Effector memory CD8-positive, alpha-beta T cell (primary cell): ENCODE measurements around the gene SRGAP1.

Experiments used
- ATAC-seq: fragments of 150-1000 bp; cut with Tn5 transposase; replicated peaks from 2 replicates; pipeline ENCODE4 v1.10.0; 2021; ENCODE audit warnings: mild to moderate bottlenecking, moderate library complexity
- DNase-seq, 3 experiments: peaks; one replicate each; pipeline ENCODE4 v3.0.0; 2021
- H3K27ac Mint-ChIP-seq, 2 donors: one replicate each; pipeline ENCODE4 v1.8.0; 2022; ENCODE audit warnings: mild to moderate bottlenecking in 2 of 2, mixed read lengths in 2 of 2, moderate library complexity in 2 of 2
- H3K27me3 Mint-ChIP-seq, 2 donors: one replicate each; pipeline ENCODE4 v1.8.0; 2022; ENCODE audit warnings: mixed read lengths in 2 of 2
- H3K36me3 Mint-ChIP-seq: one replicate; pipeline ENCODE4 v1.8.0; 2022; ENCODE audit warnings: mild to moderate bottlenecking, moderate library complexity, mixed read lengths; ENCODE audit not compliant: insufficient read depth
- H3K4me1 Mint-ChIP-seq, 2 donors: one replicate each; pipeline ENCODE4 v1.8.0; 2022; ENCODE audit warnings: low read depth in 2 of 2, mixed read lengths in 2 of 2
- H3K4me3 Mint-ChIP-seq, 2 donors: one replicate each; pipeline ENCODE4 v1.8.0; 2022; ENCODE audit warnings: mild to moderate bottlenecking in 2 of 2, mixed read lengths in 2 of 2, moderate library complexity in 2 of 2
- H3K9me3 Mint-ChIP-seq, 2 donors: one replicate each; pipeline ENCODE4 v1.8.0; 2022; ENCODE audit warnings: mixed read lengths in 2 of 2

SRGAP1 gene

GRCh38 chr12:63888908-63889635 lies 44.6 kb downstream of the SRGAP1 start:
- DNase-seq (no peak), ATAC-seq (no peak)
- Mint-ChIP-seq H3K36me3 (no peaks in the 10 kb centered on the region), H3K27me3 (peaks cover 10 to 25% of the 10 kb centered on the region in 2 donors), H3K4me1 (no peaks in the 10 kb centered on the region), H3K27ac (no peak overlapping the region), H3K9me3 (no peaks in the 10 kb centered on the region), H3K4me3 (no peak overlapping the region)

DNA sequence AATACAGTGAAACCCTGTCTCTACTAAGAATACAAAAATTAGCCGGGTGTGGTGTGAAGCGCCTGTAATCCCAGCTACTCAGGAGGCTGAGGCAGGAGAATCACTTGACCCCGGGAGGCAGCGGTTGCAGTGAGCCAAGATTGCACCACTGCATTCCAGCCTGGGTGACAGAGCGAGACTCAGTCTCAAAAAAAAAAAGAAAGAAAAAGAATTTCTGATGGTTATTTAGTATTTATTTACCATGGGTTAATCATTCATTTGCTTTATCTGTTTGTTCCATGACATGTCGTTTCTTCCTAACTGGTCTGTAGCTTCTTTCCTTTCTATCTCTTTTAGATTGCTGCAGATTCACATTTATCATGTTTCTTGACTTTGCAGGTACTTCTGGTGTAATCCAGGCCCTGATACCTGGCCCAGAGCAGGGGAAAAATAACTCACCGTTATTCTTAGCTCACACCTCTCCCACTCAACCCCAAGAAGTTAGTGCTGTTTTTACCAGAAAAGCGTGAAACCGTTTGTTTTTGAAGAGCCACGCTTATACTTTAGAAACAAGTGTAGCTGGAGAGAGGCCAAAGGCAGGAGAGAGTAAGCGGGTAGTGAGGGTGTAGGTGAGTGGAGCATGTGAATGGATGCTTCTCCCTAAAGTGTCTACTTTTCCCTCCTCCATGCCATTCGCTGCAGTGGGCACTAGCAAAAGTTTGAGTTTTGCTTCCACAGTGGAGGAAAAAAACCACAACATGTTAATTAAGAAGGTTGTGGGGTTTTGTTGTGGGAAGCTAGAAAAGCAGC lies 45.4 kb downstream of the SRGAP1 start:
- DNase-seq (no peak), ATAC-seq (no peak)
- Mint-ChIP-seq H3K9me3 (no peaks in the 10 kb centered on the region), H3K27me3 (peaks cover 15 to 25% of the 10 kb centered on the region in 2 donors), H3K36me3 (no peaks in the 10 kb centered on the region), H3K27ac (no peak overlapping the region), H3K4me1 (no peaks in the 10 kb centered on the region), H3K4me3 (no peak overlapping the region)

DNA sequence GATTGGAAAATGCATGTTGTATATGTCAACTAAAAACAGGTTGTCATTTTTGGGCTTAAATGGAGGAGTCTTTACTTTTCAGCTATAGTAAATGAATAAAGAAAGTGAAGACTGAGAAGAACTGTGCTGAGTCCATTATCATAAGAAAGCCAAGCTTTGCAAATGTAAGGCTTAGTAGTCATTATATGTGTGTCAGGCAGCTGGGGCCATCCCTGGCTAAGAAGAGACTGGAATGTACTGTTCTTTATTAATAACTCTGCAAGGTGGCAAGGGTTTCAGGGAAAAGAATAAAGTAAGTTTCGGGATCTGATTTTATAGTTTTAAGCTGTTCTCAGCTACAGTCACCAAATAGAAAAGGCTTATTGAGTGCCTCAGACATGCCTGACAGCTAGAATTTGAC lies 48.7 kb downstream of the SRGAP1 start:
- peaks cover 22 to 37% of the 10 kb centered on the region in 2 donors for H3K27me3 Mint-ChIP-seq
- H3K9me3 Mint-ChIP-seq: no peaks in the 10 kb centered on the region
- DNase-seq (no peak), ATAC-seq (no peak)
- H3K36me3 Mint-ChIP-seq: no peaks in the 10 kb centered on the region
- H3K4me3 Mint-ChIP-seq: no peak overlapping the region
- H3K4me1 Mint-ChIP-seq: no peaks in the 10 kb centered on the region
- H3K27ac Mint-ChIP-seq: no peak overlapping the region

DNA sequence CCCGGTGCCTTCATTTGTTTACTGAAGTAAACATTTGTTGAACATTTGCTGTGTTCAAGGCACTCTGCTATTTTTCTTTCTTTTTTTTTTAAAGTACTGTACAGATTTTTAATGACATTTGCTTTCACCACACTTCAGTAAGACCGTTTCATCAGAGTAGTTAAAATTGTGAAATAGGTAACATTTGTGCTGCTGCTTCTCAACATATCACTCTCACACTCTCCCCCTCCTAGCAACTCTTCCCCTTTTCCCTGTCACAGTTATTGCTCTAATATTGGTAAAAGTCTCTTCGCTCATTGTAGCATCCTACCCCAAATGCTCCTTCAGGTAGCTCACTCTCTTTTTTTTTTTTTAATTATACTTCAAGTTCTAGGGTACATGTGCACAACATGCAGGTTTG lies 49.6 kb downstream of the SRGAP1 start:
- Mint-ChIP-seq H3K4me3 (no peak overlapping the region), H3K9me3 (no peaks in the 10 kb centered on the region), H3K36me3 (no peaks in the 10 kb centered on the region), H3K4me1 (no peaks in the 10 kb centered on the region), H3K27me3 (peaks cover 19 to 28% of the 10 kb centered on the region in 2 donors), H3K27ac (no peak overlapping the region)
- ATAC-seq (no peak), DNase-seq (no peak)

- Mint-ChIP-seq H3K27me3 (peaks cover 19 to 25% of the 10 kb centered on the region in 2 donors), H3K27ac (no peak overlapping the region), H3K9me3 (no peaks in the 10 kb centered on the region), H3K4me1 (no peaks in the 10 kb centered on the region), H3K36me3 (no peaks in the 10 kb centered on the region), H3K4me3 (no peak overlapping the region)
- ATAC-seq: no peak
- DNase-seq: no peak
These were observed 51.3 kb downstream of the SRGAP1 start for GRCh38 chr12:63895841-63896240.

- Mint-ChIP-seq H3K4me3 (no peak overlapping the region), H3K4me1 (no peaks in the 10 kb centered on the region), H3K27ac (no peak overlapping the region), H3K9me3 (no peaks in the 10 kb centered on the region), H3K36me3 (no peaks in the 10 kb centered on the region), H3K27me3 (peaks cover 23 to 25% of the 10 kb centered on the region in 2 donors)
- no peak for DNase-seq
- ATAC-seq: no peak
These were observed 53.4 kb downstream of the SRGAP1 start for GRCh38 chr12:63897931-63898330.

DNA sequence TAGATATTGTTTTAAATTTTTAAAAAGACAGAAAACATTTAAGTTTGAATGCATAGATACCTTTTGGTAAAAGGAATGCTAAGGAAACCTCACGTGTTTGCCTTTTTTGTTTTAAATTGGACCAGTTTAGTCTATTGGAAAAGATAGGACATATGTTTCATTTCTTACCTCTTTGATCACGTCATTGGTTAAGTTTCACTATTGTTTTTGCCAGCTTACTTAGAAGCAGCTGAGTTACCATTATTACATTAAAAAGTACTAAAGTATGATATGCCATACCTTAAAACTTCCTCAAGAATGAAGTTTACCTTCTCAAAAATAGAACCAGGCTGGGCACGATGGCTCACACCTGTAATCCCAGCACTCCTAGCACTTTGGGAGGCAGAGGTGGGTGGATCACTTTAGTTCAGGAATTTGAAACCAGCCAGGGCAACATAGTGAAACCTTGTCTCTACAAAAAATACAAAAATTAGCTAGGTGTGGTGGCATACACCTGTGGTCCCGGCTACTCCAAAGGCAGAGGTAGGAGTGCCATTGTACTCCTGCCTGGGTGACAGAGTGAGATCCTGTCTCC lies 54.4 kb downstream of the SRGAP1 start:
- H3K36me3 Mint-ChIP-seq: no peaks in the 10 kb centered on the region
- ATAC-seq: no peak
- no peak overlapping the region for H3K4me3 Mint-ChIP-seq

GRCh38 chr12:63899396-63899795 lies 54.9 kb downstream of the SRGAP1 start:
- DNase-seq: no peak
- peaks cover 19 to 25% of the 10 kb centered on the region in 2 donors for H3K27me3 Mint-ChIP-seq
- no peak for ATAC-seq
- no peak overlapping the region for H3K27ac Mint-ChIP-seq
- H3K4me1 Mint-ChIP-seq: no peaks in the 10 kb centered on the region
- H3K4me3 Mint-ChIP-seq: no peak overlapping the region
- H3K9me3 Mint-ChIP-seq: no peaks in the 10 kb centered on the region
- no peaks in the 10 kb centered on the region for H3K36me3 Mint-ChIP-seq

More for the DNA sequence above, 54.4 kb downstream of the SRGAP1 start:
- Mint-ChIP-seq H3K27me3 (peaks cover 24 to 25% of the 10 kb centered on the region in 2 donors), H3K4me1 (no peaks in the 10 kb centered on the region), H3K9me3 (no peaks in the 10 kb centered on the region), H3K27ac (no peak overlapping the region)
- DNase-seq: no peak

- Mint-ChIP-seq H3K36me3 (no peaks in the 10 kb centered on the region), H3K27ac (no peak overlapping the region), H3K4me3 (no peak overlapping the region), H3K9me3 (no peaks in the 10 kb centered on the region), H3K4me1 (no peaks in the 10 kb centered on the region), H3K27me3 (peaks cover 13 to 17% of the 10 kb centered on the region in 2 donors)
- no peak for ATAC-seq
- DNase-seq: no peak
These were observed 56.7 kb downstream of the SRGAP1 start for GRCh38 chr12:63900922-63901793.

DNA sequence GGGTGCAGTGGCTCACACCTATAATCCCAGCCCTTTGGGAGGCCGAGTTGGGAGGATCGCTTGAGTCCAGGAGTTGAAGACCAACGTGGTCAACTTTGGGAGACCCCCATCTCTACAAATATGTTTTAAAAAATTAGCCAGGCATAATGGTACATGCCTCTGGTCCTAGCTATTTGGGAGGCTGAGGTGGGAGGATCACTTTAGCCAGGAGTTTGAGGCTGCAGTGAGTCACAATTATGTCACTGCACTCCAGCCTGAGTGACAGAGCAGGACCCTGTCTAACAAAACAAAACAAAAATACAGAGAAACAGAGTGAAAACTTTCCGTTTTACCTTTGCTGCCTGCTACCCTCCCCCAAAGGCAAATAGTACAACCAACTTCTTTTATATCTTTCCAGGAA lies 60.2 kb downstream of the SRGAP1 start:
- H3K27ac Mint-ChIP-seq: no peak overlapping the region
- H3K27me3 Mint-ChIP-seq: peaks cover 0 to 5% of the 10 kb centered on the region in 2 donors
- no peaks in the 10 kb centered on the region for H3K4me1 Mint-ChIP-seq
- ATAC-seq: no peak
- no peak for DNase-seq
- no peak overlapping the region for H3K4me3 Mint-ChIP-seq
- no peaks in the 10 kb centered on the region for H3K36me3 Mint-ChIP-seq
- no peaks in the 10 kb centered on the region for H3K9me3 Mint-ChIP-seq

DNA sequence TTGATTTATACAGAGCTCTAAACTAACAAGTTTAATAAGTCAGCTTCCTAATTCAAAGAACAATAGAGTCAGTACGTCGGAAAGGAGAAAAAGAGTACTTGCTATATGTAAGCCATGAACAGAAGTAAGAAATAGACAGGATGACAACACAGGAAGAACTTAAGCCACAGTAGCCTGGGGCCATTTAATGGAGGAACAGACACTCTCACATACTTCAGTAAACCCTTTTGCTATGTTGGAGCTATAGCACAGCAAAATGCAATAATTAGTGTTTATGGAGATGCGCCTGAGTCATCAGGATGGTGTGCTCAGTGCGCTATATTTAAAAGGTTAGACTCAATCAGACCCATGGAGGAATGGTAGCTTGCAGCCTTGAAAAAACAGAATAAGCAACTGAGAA lies 61.0 kb downstream of the SRGAP1 start:
- ATAC-seq (no peak), DNase-seq (no peak)
- no peaks in the 10 kb centered on the region for H3K36me3 Mint-ChIP-seq
- no peaks in the 10 kb centered on the region for H3K9me3 Mint-ChIP-seq
- H3K27ac Mint-ChIP-seq: no peak overlapping the region
- H3K4me3 Mint-ChIP-seq: no peak overlapping the region
- H3K27me3 Mint-ChIP-seq: peaks cover 0 to 5% of the 10 kb centered on the region in 2 donors
- no peaks in the 10 kb centered on the region for H3K4me1 Mint-ChIP-seq

GRCh38 chr12:63906876-63907275 lies 62.4 kb downstream of the SRGAP1 start:
- ATAC-seq (no peak), DNase-seq (no peak)
- Mint-ChIP-seq H3K4me3 (no peak overlapping the region), H3K4me1 (no peaks in the 10 kb centered on the region), H3K27ac (no peak overlapping the region), H3K27me3 (peaks cover 0 to 5% of the 10 kb centered on the region in 2 donors), H3K36me3 (peaks cover 3% of the 10 kb centered on the region), H3K9me3 (no peaks in the 10 kb centered on the region)

- Mint-ChIP-seq H3K9me3 (no peaks in the 10 kb centered on the region), H3K4me3 (no peak overlapping the region), H3K4me1 (no peaks in the 10 kb centered on the region), H3K27ac (no peak overlapping the region), H3K36me3 (peaks cover 3% of the 10 kb centered on the region), H3K27me3 (peaks cover 0 to 5% of the 10 kb centered on the region in 2 donors)
- ATAC-seq (no peak), DNase-seq (no peak)
These were observed 63.1 kb downstream of the SRGAP1 start for GRCh38 chr12:63907561-63907960.
